GM12878 (cell line): ENCODE data around the gene NPTX1. TPM values are rescaled to one million over a fixed set of nuclear protein-coding genes. Genes with fewer than 3 reads are reported as not detected.

ENCODE experiments used
- ATAC-seq: fragments of 200-7000 bp; cut with Tn5 transposase; 3 replicates; pipeline ENCODE4 v1.9.1; 2020; ENCODE audit warnings: mild to moderate bottlenecking, moderate library complexity
- BruUV-seq: library from RNA; stranded (reverse); fragments of 400-500 nt; replicated peaks from 2 replicates; lab custom pipeline; 2021; lab: Mats Ljungman, UMichigan
- CTCF ChIA-PET: fragments of 300-600 bp; sonication (Branson Sonifier 250); formaldehyde crosslinking; extraction: SDS; loops from one replicate; lab custom pipeline; 2021; ENCODE audit warnings: inconsistent platforms; lab: Yijun Ruan, JAX
- POLR2A ChIA-PET: fragments of 350-600 bp; formaldehyde crosslinking; extraction: SDS; loops from one replicate; lab custom pipeline; 2021; ENCODE audit warnings: inconsistent platforms; lab: Charles Lee
- RAD21 ChIA-PET: fragments of 300-600 bp; sonication (Branson Sonifier 250); formaldehyde crosslinking; loops from one replicate; lab custom pipeline; 2023; ENCODE audit warnings: antibody characterized with exemption; ENCODE audit not compliant: unreplicated experiment; lab: Charles Lee
- SMC1A ChIA-PET: fragments of 300-600 bp; sonication (Branson Sonifier 250); formaldehyde crosslinking; loops from one replicate; lab custom pipeline; 2023; ENCODE audit not compliant: unreplicated experiment, uncharacterized antibody; lab: Charles Lee
- DNase-seq: peaks from one replicate; pipeline ENCODE4 v3.0.0-alpha.2; 2011; ENCODE audit warnings: low read depth, low spot score
- FAIRE-seq: peaks from 3 replicates; lab custom pipeline; 2011; peaks lifted over from hg19 to GRCh38; lab: Jason Lieb, UNC
- H2AFZ ChIP-seq: 2 replicates; pipeline ENCODE4 v1.6.0; 2011; ENCODE audit warnings: low read depth, low read length, control low read depth; ENCODE audit not compliant: control insufficient read depth
- H3K27ac ChIP-seq: 2 replicates; pipeline ENCODE4 v1.5.1; 2011; ENCODE audit warnings: control low read depth; ENCODE audit not compliant: control insufficient read depth, insufficient read depth
- H3K27me3 ChIP-seq, 2 experiments: replicated peaks in 1 of 2; 2 replicates each; pipeline versions ENCODE4 v1.6.0 to v1.6.1; 2011; ENCODE audit warnings: low read length in 1 of 2; ENCODE audit not compliant: control insufficient read depth in 2 of 2, insufficient read depth in 2 of 2
- H3K36me3 ChIP-seq, 2 experiments: 2 replicates each; pipeline ENCODE4 v1.5.1; 2011; ENCODE audit warnings: low read length in 1 of 2; ENCODE audit not compliant: control insufficient read depth in 2 of 2, insufficient read depth in 2 of 2
- H3K4me1 ChIP-seq: 2 replicates; pipeline ENCODE4 v1.6.1; 2011; ENCODE audit warnings: mild to moderate bottlenecking, low read length, moderate library complexity, mixed read lengths; ENCODE audit not compliant: control insufficient read depth, insufficient read depth
- H3K4me2 ChIP-seq: 2 replicates; pipeline ENCODE4 v1.6.0; 2011; ENCODE audit warnings: control low read depth; ENCODE audit not compliant: control insufficient read depth, insufficient read depth
- H3K4me3 ChIP-seq: fragments of 200-600 bp; sonication (generic); 2 replicates; pipeline ENCODE4 v1.5.1; 2016
- H3K79me2 ChIP-seq: 2 replicates; pipeline ENCODE4 v1.6.0; 2011; ENCODE audit warnings: low read length; ENCODE audit not compliant: control insufficient read depth, insufficient read depth
- H3K9ac ChIP-seq: 2 replicates; pipeline ENCODE4 v1.8.0; 2011; ENCODE audit warnings: low read length, control low read depth, mixed read lengths; ENCODE audit not compliant: control insufficient read depth, insufficient read depth
- H3K9me3 ChIP-seq: replicated peaks from 3 replicates; pipeline ENCODE4 v1.5.1; 2011; ENCODE audit warnings: mild to moderate bottlenecking, low read length; ENCODE audit not compliant: control insufficient read depth, insufficient read depth
- H4K20me1 ChIP-seq: 2 replicates; pipeline ENCODE4 v1.6.0; 2011; ENCODE audit not compliant: control insufficient read depth, insufficient read depth
- E4F1 ChIP-seq: fragments of 450-650 bp; IDR thresholded peaks from 2 replicates; pipeline ENCODE4 v1.6.1; 2018; ENCODE audit warnings: borderline replicate concordance, mild to moderate bottlenecking; ENCODE audit not compliant: partially characterized antibody
- FOS ChIP-seq: IDR thresholded peaks from 3 replicates; pipeline ENCODE4 v1.6.1; 2011; ENCODE audit warnings: borderline replicate concordance; ENCODE audit not compliant: insufficient read length; ENCODE audit errors: extremely low read depth
- KLF5 ChIP-seq: fragments of 450-650 bp; IDR thresholded peaks from 2 replicates; pipeline ENCODE4 v1.6.1; 2014; ENCODE audit warnings: mild to moderate bottlenecking; ENCODE audit not compliant: partially characterized antibody
- MTA2 ChIP-seq: fragments of 450-650 bp; IDR thresholded peaks from 2 replicates; pipeline ENCODE4 v1.6.1; 2016; ENCODE audit warnings: low read depth, mild to moderate bottlenecking, moderate library complexity
- MTA3 ChIP-seq: IDR thresholded peaks from 2 replicates; pipeline ENCODE4 v1.6.1; 2012; ENCODE audit warnings: low read length, inconsistent platforms, borderline replicate concordance
- RCOR1 ChIP-seq: conservative IDR thresholded peaks from 2 replicates; pipeline ENCODE4 v1.6.1; 2012; ENCODE audit warnings: low read depth, low read length, improper control_type of control experiment
- SUZ12 ChIP-seq: fragments of 200-600 bp; sonication (generic); IDR thresholded peaks from one replicate; pipeline ENCODE4 v1.6.1; 2018; ENCODE audit warnings: antibody characterized with exemption, mild to moderate bottlenecking; ENCODE audit not compliant: unreplicated experiment
- USF1 ChIP-seq: IDR thresholded peaks from 2 replicates; pipeline ENCODE4 v1.6.1; 2011; ENCODE audit warnings: borderline replicate concordance, low read depth, mild to moderate bottlenecking, moderate library complexity, mixed read lengths, low read length; ENCODE audit not compliant: insufficient read depth; ENCODE audit errors: extremely low read length
- ZBTB11 ChIP-seq: fragments of 450-650 bp; formaldehyde crosslinking; IDR thresholded peaks from 2 replicates; pipeline ENCODE4 v1.5.0; 2022; ENCODE audit warnings: mild to moderate bottlenecking, missing genetic modification characterization
- WGBS: methylation state at CpG from one replicate; pipeline ENCODE4 v1.1.6; 2016; ENCODE audit warnings: low lambda C conversion rate; ENCODE audit not compliant: insufficient replicate concordance, insufficient coverage; ENCODE audit errors: missing lambda C conversion rate; 5-methylcytosine and 5-hydroxymethylcytosine counted together
- in situ Hi-C: fragments of 300-500 bp; cut with MboI; formaldehyde crosslinking; loops from 9 replicates; pipeline ENCODE4 v1.14.3; 2018; ENCODE audit warnings: mixed read lengths
- intact Hi-C: fragments of 100-400 bp; cut with micrococcal nuclease; formaldehyde crosslinking; loops from one replicate; pipeline ENCODE4 v1.14.2; 2022; ENCODE audit not compliant: unreplicated experiment
- polyA plus RNA-seq, 11 experiments: library from polyadenylated mRNA; depleted of rRNA in 4 of 11; unstranded in 6 of 11; stranded (reverse) in 5 of 11; fragments of >200 nt; fragmentation: Nextera tagmentation in 4 of 11; fragmentation: Illumina TruSeq in 1 of 11; extraction: Ambion mirVana in 4 of 11; extraction: Trizol in 1 of 11; gene quantifications; 1 replicate in 1 of 11; 2 replicates in 10 of 11; pipeline versions ENCODE4 v1.2.1 to v1.2.3, GENCODE V29; 2011 to 2016; ENCODE audit warnings: inconsistent platforms in 2 of 11, missing spikeins in 2 of 11, low read depth in 1 of 11
- total RNA-seq, 4 experiments: library from RNA; depleted of rRNA in 3 of 4; stranded (reverse); fragments of >200 nt in 3 of 4; fragmentation: Illumina TruSeq in 1 of 4; extraction: Trizol in 1 of 4; gene quantifications; 2 replicates each; pipeline versions ENCODE4 v1.2.1 to v1.2.3, GENCODE V29; 2013 to 2021

NPTX1 gene
- total and polyA plus RNA-seq, 10 of the 15 experiments (the other 5 are each of a cell fraction or from before 2014, with no cell fraction given), result not detected

- no TSS peak for BruUV-seq
- TF ChIP-seq MTA3, result no peak
- no peak for TF ChIP-seq ZBTB11 (CRISPR knock-in tag)
- no peak for TF ChIP-seq E4F1
- TF ChIP-seq USF1, result no peak
- no peak for TF ChIP-seq SUZ12
- TF ChIP-seq MTA2, result no peak
- no peak for TF ChIP-seq RCOR1
- no peak for TF ChIP-seq KLF5
- TF ChIP-seq FOS, result no peak
- no peaks in the 10 kb centered on the region for H3K27me3 ChIP-seq
- peaks cover 8% of the 10 kb centered on the region for H3K4me1 ChIP-seq
- in situ Hi-C loops, result no loop called here
- ChIA-PET RAD21 (no interaction called here), SMC1A (no interaction called here), POLR2A (no interaction called here), CTCF (no interaction called here)
- H3K4me3 ChIP-seq, result no peak overlapping the region
- no peak overlapping the region for H2AFZ ChIP-seq
- ATAC-seq (no peak), FAIRE-seq (no peak), DNase-seq (no peak)
- H3K36me3 ChIP-seq, result no peaks in the 10 kb centered on the region
- no peaks in the 10 kb centered on the region for H3K9me3 ChIP-seq
- peaks cover 7% of the 10 kb centered on the region for H3K79me2 ChIP-seq
- intact Hi-C loops, result loop anchor here (10.0 kb wide), 1 partner anchor 124 kb away; no protein-coding TSS in a partner anchor
- no peak overlapping the region for H3K4me2 ChIP-seq
- 45% methylated on average over 9 of the region's 9 CpGs for WGBS
- H4K20me1 ChIP-seq, result no peaks in the 10 kb centered on the region
- H3K9ac ChIP-seq, result no peak overlapping the region
- no peak overlapping the region for H3K27ac ChIP-seq
These were observed 25.2 kb downstream of the NPTX1 start for GRCh38 chr17:80451104-80451775.
